Gastroesophageal sphincter (tissue), 3 donors: ENCODE results near the gene SSBP3.

Experiments
- CTCF ChIP-seq, 4 experiments: fragments of 200-600 bp in 2 of 4; fragments of 450-650 bp in 2 of 4; sonication (generic) in 1 of 4; IDR thresholded peaks; one replicate each; pipeline ENCODE4 v1.5.1; 2017 to 2019; ENCODE audit warnings: antibody characterized with exemption in 4 of 4, mild to moderate bottlenecking in 2 of 4, moderate library complexity in 2 of 4
- POLR2AphosphoS5 ChIP-seq: sonication (generic); formaldehyde crosslinking; IDR thresholded peaks from one replicate; pipeline ENCODE4 v1.6.1; 2017; ENCODE audit warnings: antibody characterized with exemption

GRCh38 chr1:54238353-54239034 lies 167.7 kb downstream of the SSBP3 start:
- TF ChIP-seq CTCF (IDR thresholded peaks at IDR 0.05) (no peak), POLR2AphosphoS5 (no peak)
